Activated naive CD8-positive, alpha-beta T cell treated with anti-CD3 and anti-CD28 coated beads, Interleukin-2, amount 50 U/mL, for 24 hours (primary cell): ENCODE measurements around the gene SIRT4.

Experiments
- ATAC-seq: fragments of 150-1000 bp; cut with Tn5 transposase; one replicate; pipeline ENCODE4 v1.10.0; 2021
- DNase-seq: peaks from one replicate; pipeline ENCODE4 v3.0.0; 2021
- H3K27ac Mint-ChIP-seq: one replicate; pipeline ENCODE4 v1.8.0; 2021; ENCODE audit warnings: mild to moderate bottlenecking, mixed read lengths
- H3K27me3 Mint-ChIP-seq: one replicate; pipeline ENCODE4 v1.8.0; 2021; ENCODE audit warnings: mixed read lengths
- H3K36me3 Mint-ChIP-seq: one replicate; pipeline ENCODE4 v1.8.0; 2021; ENCODE audit warnings: low read depth, mixed read lengths
- H3K4me1 Mint-ChIP-seq: one replicate; pipeline ENCODE4 v1.8.0; 2021; ENCODE audit warnings: mixed read lengths
- H3K4me3 Mint-ChIP-seq: one replicate; pipeline ENCODE4 v1.8.0; 2021; ENCODE audit warnings: mild to moderate bottlenecking, moderate library complexity, mixed read lengths
- H3K9me3 Mint-ChIP-seq: one replicate; pipeline ENCODE4 v1.8.0; 2021; ENCODE audit warnings: mixed read lengths

SIRT4 gene

GRCh38 chr12:120265473-120266179 lies 36.5 kb upstream of the SIRT4 start, which contains the start of gene PXN:
TSS of gene PXN (minus strand) at chr12:120265730. CDS start at chr12:120265629, 101 bp downstream.
- no peaks in the 10 kb centered on the region for H3K36me3 Mint-ChIP-seq
- peak within 1 kb of the TSS; percentile 80 for H3K27ac Mint-ChIP-seq
- H3K4me1 Mint-ChIP-seq = peaks cover 40% of the 10 kb centered on the region
- H3K4me3 Mint-ChIP-seq = peak within 1 kb of the TSS; percentile 83
- no peaks in the 10 kb centered on the region for H3K9me3 Mint-ChIP-seq
- DNase-seq (peak; percentile 94), ATAC-seq (peak; percentile 68)
- peaks cover 2% of the 10 kb centered on the region for H3K27me3 Mint-ChIP-seq

GRCh38 chr12:120266180-120266870 lies 35.8 kb upstream of the SIRT4 start:
- no peaks in the 10 kb centered on the region for H3K36me3 Mint-ChIP-seq
- H3K27ac Mint-ChIP-seq = peak overlapping the region; percentile 80
- peaks cover 35% of the 10 kb centered on the region for H3K4me1 Mint-ChIP-seq
- ATAC-seq (no peak), DNase-seq (no peak)
- H3K27me3 Mint-ChIP-seq = peaks cover 2% of the 10 kb centered on the region
- peak overlapping the region; percentile 80 for H3K4me3 Mint-ChIP-seq
- H3K9me3 Mint-ChIP-seq = no peaks in the 10 kb centered on the region

GRCh38 chr12:120267736-120268135 lies 34.4 kb upstream of the SIRT4 start:
- DNase-seq = no peak
- H3K36me3 Mint-ChIP-seq = no peaks in the 10 kb centered on the region
- H3K4me1 Mint-ChIP-seq = peaks cover 21% of the 10 kb centered on the region
- H3K4me3 Mint-ChIP-seq = no peak overlapping the region
- peaks cover 2% of the 10 kb centered on the region for H3K27me3 Mint-ChIP-seq
- no peak overlapping the region for H3K27ac Mint-ChIP-seq
- no peaks in the 10 kb centered on the region for H3K9me3 Mint-ChIP-seq
- no peak for ATAC-seq

- Mint-ChIP-seq H3K36me3 (no peaks in the 10 kb centered on the region), H3K4me3 (no peak overlapping the region), H3K9me3 (no peaks in the 10 kb centered on the region), H3K27me3 (no peaks in the 10 kb centered on the region), H3K4me1 (no peaks in the 10 kb centered on the region), H3K27ac (no peak overlapping the region)
- no peak for ATAC-seq
- no peak for DNase-seq
These were observed 25.4 kb upstream of the SIRT4 start for GRCh38 chr12:120276734-120277133.

GRCh38 chr12:120278137-120279069 lies 23.7 kb upstream of the SIRT4 start:
- Mint-ChIP-seq H3K4me1 (no peaks in the 10 kb centered on the region), H3K36me3 (no peaks in the 10 kb centered on the region), H3K27ac (no peak overlapping the region), H3K9me3 (no peaks in the 10 kb centered on the region), H3K27me3 (no peaks in the 10 kb centered on the region), H3K4me3 (no peak overlapping the region)
- DNase-seq (no peak), ATAC-seq (no peak)

GRCh38 chr12:120283318-120283717 lies 18.8 kb upstream of the SIRT4 start:
- H3K27ac Mint-ChIP-seq = no peak overlapping the region

GRCh38 chr12:120284381-120284780 lies 17.7 kb upstream of the SIRT4 start:
- ATAC-seq = no peak
- Mint-ChIP-seq H3K4me1 (no peaks in the 10 kb centered on the region), H3K27ac (no peak overlapping the region), H3K9me3 (no peaks in the 10 kb centered on the region), H3K27me3 (no peaks in the 10 kb centered on the region), H3K36me3 (no peaks in the 10 kb centered on the region), H3K4me3 (no peak overlapping the region)
- DNase-seq = no peak

More at GRCh38 chr12:120283318-120283717, 18.8 kb upstream of the SIRT4 start:
- Mint-ChIP-seq H3K9me3 (no peaks in the 10 kb centered on the region), H3K4me1 (no peaks in the 10 kb centered on the region), H3K36me3 (no peaks in the 10 kb centered on the region), H3K27me3 (no peaks in the 10 kb centered on the region), H3K4me3 (no peak overlapping the region)
- ATAC-seq (no peak), DNase-seq (no peak)

- H3K9me3 Mint-ChIP-seq = no peaks in the 10 kb centered on the region
- H3K27me3 Mint-ChIP-seq = no peaks in the 10 kb centered on the region
- peaks cover 7% of the 10 kb centered on the region for H3K4me1 Mint-ChIP-seq
- no peaks in the 10 kb centered on the region for H3K36me3 Mint-ChIP-seq
- H3K4me3 Mint-ChIP-seq = no peak overlapping the region
- ATAC-seq = no peak
- DNase-seq = no peak
- H3K27ac Mint-ChIP-seq = no peak overlapping the region
These were observed 15.2 kb upstream of the SIRT4 start for GRCh38 chr12:120286768-120287490.

GRCh38 chr12:120287491-120287890 lies 14.6 kb upstream of the SIRT4 start:
- H3K27me3 Mint-ChIP-seq = no peaks in the 10 kb centered on the region
- no peak overlapping the region for H3K27ac Mint-ChIP-seq
- no peak for DNase-seq
- no peak overlapping the region for H3K4me3 Mint-ChIP-seq
- H3K4me1 Mint-ChIP-seq = peaks cover 7% of the 10 kb centered on the region
- H3K9me3 Mint-ChIP-seq = no peaks in the 10 kb centered on the region
- H3K36me3 Mint-ChIP-seq = no peaks in the 10 kb centered on the region
- ATAC-seq = no peak

- Mint-ChIP-seq H3K4me3 (no peak overlapping the region), H3K27me3 (no peaks in the 10 kb centered on the region), H3K36me3 (no peaks in the 10 kb centered on the region), H3K9me3 (no peaks in the 10 kb centered on the region), H3K27ac (no peak overlapping the region), H3K4me1 (peaks cover 7% of the 10 kb centered on the region)
- DNase-seq = peak; percentile 36
- ATAC-seq = no peak
These were observed 11.4 kb upstream of the SIRT4 start for GRCh38 chr12:120290609-120291305.

GRCh38 chr12:120292411-120292660 lies 9.8 kb upstream of the SIRT4 start:
- no peak overlapping the region for H3K27ac Mint-ChIP-seq
- peak; percentile 0 for ATAC-seq
- H3K4me3 Mint-ChIP-seq = no peak overlapping the region
- no peak for DNase-seq
- no peaks in the 10 kb centered on the region for H3K9me3 Mint-ChIP-seq
- H3K36me3 Mint-ChIP-seq = no peaks in the 10 kb centered on the region
- no peaks in the 10 kb centered on the region for H3K27me3 Mint-ChIP-seq
- peaks cover 7% of the 10 kb centered on the region for H3K4me1 Mint-ChIP-seq

GRCh38 chr12:120292661-120293531 lies 9.2 kb upstream of the SIRT4 start, which contains the start of gene RNU4-1:
TSS of gene RNU4-1 (minus strand) at chr12:120293237.
- ATAC-seq = peak; percentile 72
- no peak within 1 kb of the TSS for H3K4me3 Mint-ChIP-seq
- H3K9me3 Mint-ChIP-seq = no peaks in the 10 kb centered on the region
- H3K4me1 Mint-ChIP-seq = peaks cover 7% of the 10 kb centered on the region
- peak; percentile 76 for DNase-seq
- H3K36me3 Mint-ChIP-seq = no peaks in the 10 kb centered on the region
- H3K27me3 Mint-ChIP-seq = no peaks in the 10 kb centered on the region
- H3K27ac Mint-ChIP-seq = no peak within 1 kb of the TSS

- ATAC-seq = no peak
- H3K9me3 Mint-ChIP-seq = no peaks in the 10 kb centered on the region
These were observed 12.1 kb downstream of the SIRT4 start for GRCh38 chr12:120314220-120314619.

More at GRCh38 chr12:120314220-120314619, 12.1 kb downstream of the SIRT4 start:
- Mint-ChIP-seq H3K36me3 (peaks cover 4% of the 10 kb centered on the region), H3K27me3 (peaks cover 3% of the 10 kb centered on the region), H3K4me3 (no peak overlapping the region), H3K4me1 (peaks cover 13% of the 10 kb centered on the region), H3K27ac (no peak overlapping the region)
- DNase-seq = no peak
